Brain microvascular endothelial cell (primary cell): ENCODE data around the gene EXOC3L2.

Experiments used
- DNase-seq: peaks from one replicate; pipeline ENCODE4 v3.0.0-alpha.2; 2020
- H3K27ac ChIP-seq: fragments of 250-450 bp; sonication (Bioruptor Pico); 2 replicates; pipeline ENCODE4 v1.5.1; 2020; ENCODE audit warnings: mild to moderate bottlenecking, moderate library complexity
- H3K27me3 ChIP-seq: fragments of 250-450 bp; sonication (Bioruptor Pico); replicated peaks from 2 replicates; pipeline ENCODE4 v1.5.1; 2020; ENCODE audit warnings: mild to moderate bottlenecking
- H3K36me3 ChIP-seq: fragments of 250-450 bp; sonication (Bioruptor Pico); replicated peaks from 2 replicates; pipeline ENCODE4 v1.5.1; 2020; ENCODE audit warnings: mild to moderate bottlenecking
- H3K4me3 ChIP-seq: 2 replicates; pipeline ENCODE4 v1.5.1; 2011; ENCODE audit warnings: low read depth, mild to moderate bottlenecking, control low read depth, low read length, moderate library complexity
- CTCF ChIP-seq: IDR thresholded peaks from 2 replicates; pipeline ENCODE4 v1.5.1; 2011; ENCODE audit warnings: low read depth, mild to moderate bottlenecking, moderate library complexity, low read length, control low read depth, inconsistent platforms; ENCODE audit errors: missing control alignments
- in situ Hi-C: cut with HindIII; loops from 2 replicates; pipeline ENCODE4 v1.10.0; 2017; ENCODE audit warnings: low sequenced_read_pairs, low pct_ligation_motif_present

Gene EXOC3L2

GRCh38 chr19:45265375-45265774, 20.2 kb upstream of the EXOC3L2 start:
- Histone ChIP-seq H3K27ac (no peak overlapping the region), H3K4me3 (no peak overlapping the region), H3K36me3 (peaks cover 22% of the 10 kb centered on the region), H3K27me3 (no peaks in the 10 kb centered on the region)
- no peak for DNase-seq
- in situ Hi-C loops: no loop called here
- no peak for TF ChIP-seq CTCF

- H3K36me3 ChIP-seq: peaks cover 21% of the 10 kb centered on the region
Measured at GRCh38 chr19:45264781-45265317, 19.6 kb upstream of the EXOC3L2 start.

GRCh38 chr19:45263013-45263412, 17.8 kb upstream of the EXOC3L2 start:
- in situ Hi-C loops: no loop called here
- no peak overlapping the region for H3K4me3 ChIP-seq
- DNase-seq: no peak
- no peak for TF ChIP-seq CTCF
- no peak overlapping the region for H3K27ac ChIP-seq
- no peaks in the 10 kb centered on the region for H3K27me3 ChIP-seq
- H3K36me3 ChIP-seq: peaks cover 16% of the 10 kb centered on the region

More at GRCh38 chr19:45264781-45265317, 19.6 kb upstream of the EXOC3L2 start:
- Histone ChIP-seq H3K4me3 (no peak overlapping the region), H3K27ac (no peak overlapping the region), H3K27me3 (no peaks in the 10 kb centered on the region)
- no peak for TF ChIP-seq CTCF
- DNase-seq: no peak
- in situ Hi-C loops: no loop called here

- DNase-seq: no peak
Measured at GRCh38 chr19:45262570-45262969, 17.4 kb upstream of the EXOC3L2 start.

GRCh38 chr19:45258862-45259261, 13.7 kb upstream of the EXOC3L2 start:
- H3K36me3 ChIP-seq: no peaks in the 10 kb centered on the region
- in situ Hi-C loops: no loop called here
- TF ChIP-seq CTCF: no peak
- no peak for DNase-seq
- H3K4me3 ChIP-seq: no peak overlapping the region
- no peak overlapping the region for H3K27ac ChIP-seq
- H3K27me3 ChIP-seq: no peaks in the 10 kb centered on the region

More at GRCh38 chr19:45262570-45262969, 17.4 kb upstream of the EXOC3L2 start:
- H3K36me3 ChIP-seq: peaks cover 14% of the 10 kb centered on the region
- H3K27ac ChIP-seq: no peak overlapping the region
- H3K27me3 ChIP-seq: no peaks in the 10 kb centered on the region
- in situ Hi-C loops: no loop called here
- TF ChIP-seq CTCF: no peak
- H3K4me3 ChIP-seq: no peak overlapping the region

- Histone ChIP-seq H3K4me3 (no peak overlapping the region), H3K27me3 (no peaks in the 10 kb centered on the region), H3K27ac (no peak overlapping the region), H3K36me3 (no peaks in the 10 kb centered on the region)
- no peak for TF ChIP-seq CTCF
- in situ Hi-C loops: no loop called here
- no peak for DNase-seq
Measured at GRCh38 chr19:45256836-45257235, 11.6 kb upstream of the EXOC3L2 start.
